Embryonic facial prominence (tissue), 1 donor: Measurements from ENCODE around the gene TADA1.
"Not testable (repeated sequence)": the region's sequence is repeated elsewhere in the genome, so short reads cannot be mapped to it uniquely, and the experiment has no call there.

Experiments used
- DNase-seq: peaks from one replicate; pipeline ENCODE4 v3.0.0-alpha.2; 2016; ENCODE audit errors: extremely low spot score

The TADA1 gene

GRCh38 chr1:166889776-166890175 lies 13.7 kb upstream of the TADA1 start:
- no peak for DNase-seq

GRCh38 chr1:166888373-166889111 lies 12.5 kb upstream of the TADA1 start:
- no peak for DNase-seq

GRCh38 chr1:166884971-166885370 lies 8.9 kb upstream of the TADA1 start:
- DNase-seq: no peak

GRCh38 chr1:166884040-166884642 lies 8.1 kb upstream of the TADA1 start:
- no peak for DNase-seq

- DNase-seq: no peak
These were observed 6.8 kb upstream of the TADA1 start for GRCh38 chr1:166882893-166883292.

GRCh38 chr1:166878173-166878917 lies 2.3 kb upstream of the TADA1 start:
- not testable (repeated sequence) for DNase-seq

- no peak for DNase-seq
These were observed 425 bp upstream of the TADA1 start for GRCh38 chr1:166876540-166876838.

GRCh38 chr1:166875302-166875733 lies 746 bp downstream of the TADA1 start:
- no peak for DNase-seq

GRCh38 chr1:166874464-166874863 lies 1.6 kb downstream of the TADA1 start:
- DNase-seq: no peak

- DNase-seq: no peak
These were observed 5.5 kb downstream of the TADA1 start for GRCh38 chr1:166870584-166870983.

GRCh38 chr1:166869318-166870099 lies 6.6 kb downstream of the TADA1 start:
- DNase-seq: no peak

GRCh38 chr1:166868639-166869038 lies 7.4 kb downstream of the TADA1 start:
- DNase-seq: no peak

GRCh38 chr1:166865926-166866325 lies 10.1 kb downstream of the TADA1 start:
- DNase-seq: no peak

GRCh38 chr1:166859597-166859996 lies 16.5 kb downstream of the TADA1 start:
- DNase-seq: no peak

GRCh38 chr1:166858726-166859419 lies 17.2 kb downstream of the TADA1 start:
- no peak for DNase-seq

GRCh38 chr1:166857995-166858394 lies 18.1 kb downstream of the TADA1 start:
- DNase-seq: no peak

GRCh38 chr1:166855558-166855957 lies 20.5 kb downstream of the TADA1 start:
- DNase-seq: no peak

GRCh38 chr1:166852918-166853317 lies 23.1 kb downstream of the TADA1 start:
- no peak for DNase-seq

GRCh38 chr1:166849135-166849534 lies 26.9 kb downstream of the TADA1 start:
- DNase-seq: no peak

- no peak for DNase-seq
These were observed 27.9 kb downstream of the TADA1 start for GRCh38 chr1:166848193-166848592.

GRCh38 chr1:166844791-166845190 lies 31.3 kb downstream of the TADA1 start:
- no peak for DNase-seq
